Measurements from ENCODE around the gene CCPG1.
A peak's percentile ranks its signal among the peaks of the same experiment; 100 is the strongest.
"Not testable (repeated sequence)": the region's sequence is repeated elsewhere in the genome, so short reads cannot be mapped to it uniquely, and the experiment has no call there.

Gene CCPG1

DNA sequence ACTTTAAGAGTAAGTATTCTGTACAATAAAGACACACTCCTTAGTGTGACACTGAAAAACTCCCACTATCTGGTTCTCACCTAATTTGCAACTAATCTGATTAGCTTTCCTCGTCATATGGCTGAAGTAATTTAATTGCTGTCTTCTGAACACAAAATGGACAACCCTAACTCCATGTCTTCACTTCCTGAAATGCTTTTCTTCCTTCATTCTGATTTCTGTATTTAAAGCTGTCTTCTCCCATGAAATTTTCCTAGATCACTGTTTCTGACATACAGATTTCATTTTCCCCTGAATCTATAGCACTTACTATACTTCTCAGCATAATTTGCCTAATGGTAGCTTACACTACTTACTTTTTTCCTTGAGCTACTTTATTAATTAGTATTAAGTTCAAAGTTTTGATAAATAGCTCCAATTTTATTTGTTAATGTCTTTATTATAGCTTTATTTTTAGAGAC lies 6.3 kb downstream of the CCPG1 start:
- Histone ChIP-seq H3K27me3 (replicated peaks) (no peaks in the 10 kb centered on the region), H3K27ac (no peak overlapping the region), H3K4me3 (ENCODE audit: low read depth, low read length) (no peak overlapping the region)

DNA sequence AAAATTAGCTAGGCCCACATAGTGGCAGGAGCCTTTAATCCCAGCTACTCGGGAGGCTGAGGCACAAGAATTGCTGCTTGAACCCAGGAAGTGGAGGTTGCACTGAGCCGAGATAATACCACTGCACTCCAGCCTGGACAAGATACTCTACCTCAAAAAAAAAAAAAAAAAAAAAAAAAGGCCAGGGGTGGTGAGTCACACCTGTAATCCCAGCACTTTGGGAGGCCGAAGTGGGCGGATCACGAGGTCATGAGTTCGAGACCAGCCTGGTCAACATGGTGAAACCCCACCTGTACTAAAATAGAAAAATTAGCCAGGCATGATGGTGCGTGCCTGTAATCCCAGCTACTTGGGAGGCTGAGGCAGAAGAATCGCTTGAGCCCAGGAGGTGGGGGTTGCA lies 8.1 kb downstream of the CCPG1 start:
- DNase-seq; H3K4me3 ChIP-seq (ENCODE audit: low read depth, low read length); H3K27ac ChIP-seq; in situ Hi-C loops (cut with HindIII; ENCODE audit: low pct_ligation_motif_present, low sequenced_read_pairs); H3K27me3 ChIP-seq (replicated peaks); H3K36me3 ChIP-seq (replicated peaks): not testable (repeated sequence)

More for the DNA sequence above, 6.3 kb downstream of the CCPG1 start:
- TF ChIP-seq, protein P1, sequence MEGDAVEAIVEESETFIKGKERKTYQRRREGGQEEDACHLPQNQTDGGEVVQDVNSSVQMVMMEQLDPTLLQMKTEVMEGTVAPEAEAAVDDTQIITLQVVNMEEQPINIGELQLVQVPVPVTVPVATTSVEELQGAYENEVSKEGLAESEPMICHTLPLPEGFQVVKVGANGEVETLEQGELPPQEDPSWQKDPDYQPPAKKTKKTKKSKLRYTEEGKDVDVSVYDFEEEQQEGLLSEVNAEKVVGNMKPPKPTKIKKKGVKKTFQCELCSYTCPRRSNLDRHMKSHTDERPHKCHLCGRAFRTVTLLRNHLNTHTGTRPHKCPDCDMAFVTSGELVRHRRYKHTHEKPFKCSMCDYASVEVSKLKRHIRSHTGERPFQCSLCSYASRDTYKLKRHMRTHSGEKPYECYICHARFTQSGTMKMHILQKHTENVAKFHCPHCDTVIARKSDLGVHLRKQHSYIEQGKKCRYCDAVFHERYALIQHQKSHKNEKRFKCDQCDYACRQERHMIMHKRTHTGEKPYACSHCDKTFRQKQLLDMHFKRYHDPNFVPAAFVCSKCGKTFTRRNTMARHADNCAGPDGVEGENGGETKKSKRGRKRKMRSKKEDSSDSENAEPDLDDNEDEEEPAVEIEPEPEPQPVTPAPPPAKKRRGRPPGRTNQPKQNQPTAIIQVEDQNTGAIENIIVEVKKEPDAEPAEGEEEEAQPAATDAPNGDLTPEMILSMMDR (IDR thresholded peaks at IDR 0.05; ENCODE audit: low read depth, low read length, missing control alignments): no peak
- no peak for DNase-seq
- no peaks in the 10 kb centered on the region for H3K36me3 ChIP-seq (replicated peaks)
- in situ Hi-C loops (cut with HindIII; ENCODE audit: low pct_ligation_motif_present, low sequenced_read_pairs): no loop called here

GRCh38 chr15:55398243-55398642 lies 9.9 kb downstream of the CCPG1 start:
- TF ChIP-seq, protein P1 (IDR thresholded peaks at IDR 0.05; ENCODE audit: low read depth, low read length, missing control alignments): no peak
- no peaks in the 10 kb centered on the region for H3K27me3 ChIP-seq (replicated peaks)
- H3K4me3 ChIP-seq (ENCODE audit: low read depth, low read length): no peak overlapping the region
- no peak for DNase-seq
- in situ Hi-C loops (cut with HindIII; ENCODE audit: low pct_ligation_motif_present, low sequenced_read_pairs): no loop called here
- H3K36me3 ChIP-seq (replicated peaks): no peaks in the 10 kb centered on the region
- H3K27ac ChIP-seq: no peak overlapping the region

- TF ChIP-seq, protein P1 (IDR thresholded peaks at IDR 0.05; ENCODE audit: low read depth, low read length, missing control alignments): no peak
- in situ Hi-C loops (cut with HindIII; ENCODE audit: low pct_ligation_motif_present, low sequenced_read_pairs): no loop called here
- H3K27me3 ChIP-seq (replicated peaks): no peaks in the 10 kb centered on the region
- DNase-seq: no peak
- H3K4me3 ChIP-seq (ENCODE audit: low read depth, low read length): no peak overlapping the region
- no peaks in the 10 kb centered on the region for H3K36me3 ChIP-seq (replicated peaks)
- H3K27ac ChIP-seq: no peak overlapping the region
Measured at GRCh38 chr15:55394694-55395093, 13.5 kb downstream of the CCPG1 start.

DNA sequence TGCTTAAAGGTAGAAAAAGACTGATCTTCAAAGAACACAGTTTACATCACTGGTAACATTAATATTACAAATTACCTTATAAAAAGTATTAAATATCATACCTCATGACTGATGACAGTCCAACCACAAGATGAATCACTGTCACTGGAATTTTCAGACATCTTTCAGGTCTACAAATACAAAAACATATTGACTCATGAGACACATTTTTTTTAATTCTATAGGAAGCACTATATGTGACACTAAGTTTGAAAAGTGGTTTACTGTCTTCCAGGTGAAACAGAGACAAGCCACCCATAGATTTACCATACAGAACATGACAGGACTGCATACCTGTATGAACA lies 18.9 kb downstream of the CCPG1 start:
- Histone ChIP-seq H3K27ac (peak overlapping the region; percentile 86), H3K36me3 (replicated peaks) (peaks cover 5% of the 10 kb centered on the region), H3K27me3 (replicated peaks) (no peaks in the 10 kb centered on the region), H3K4me3 (ENCODE audit: low read depth, low read length) (no peak overlapping the region)
- TF ChIP-seq, protein P1 (IDR thresholded peaks at IDR 0.05; ENCODE audit: low read depth, low read length, missing control alignments): no peak
- peak; percentile 56 for DNase-seq
- in situ Hi-C loops (cut with HindIII; ENCODE audit: low pct_ligation_motif_present, low sequenced_read_pairs): no loop called here

- no peak for DNase-seq
- H3K36me3 ChIP-seq (replicated peaks): peaks cover 12% of the 10 kb centered on the region
- in situ Hi-C loops (cut with HindIII; ENCODE audit: low pct_ligation_motif_present, low sequenced_read_pairs): no loop called here
Measured at GRCh38 chr15:55387027-55387426, 21.1 kb downstream of the CCPG1 start.

More at GRCh38 chr15:55387027-55387426, 21.1 kb downstream of the CCPG1 start:
- no peaks in the 10 kb centered on the region for H3K27me3 ChIP-seq (replicated peaks)
- TF ChIP-seq, protein P1 (IDR thresholded peaks at IDR 0.05; ENCODE audit: low read depth, low read length, missing control alignments): no peak
- H3K4me3 ChIP-seq (ENCODE audit: low read depth, low read length): no peak overlapping the region
- H3K27ac ChIP-seq: no peak overlapping the region

Data from brain microvascular endothelial cell (primary cell).